VCaP (cell line): ENCODE measurements around the gene TEKT1.

ENCODE experiments used
- H3K27ac ChIP-seq: fragments of 450-650 bp; 2 replicates; pipeline ENCODE4 v1.5.1; 2017
- CTCF ChIP-seq: fragments of 450-650 bp; conservative IDR thresholded peaks from 2 replicates; pipeline ENCODE4 v1.5.1; 2017; ENCODE audit warnings: mild to moderate bottlenecking, moderate library complexity

Gene TEKT1

GRCh38 chr17:6799738-6800137, 31.8 kb downstream of the TEKT1 start:
- no peak for TF ChIP-seq CTCF

GRCh38 chr17:6797718-6798351, 33.7 kb downstream of the TEKT1 start:
- no peak for TF ChIP-seq CTCF
- H3K27ac ChIP-seq, result no peak overlapping the region

More at GRCh38 chr17:6799738-6800137, 31.8 kb downstream of the TEKT1 start:
- no peak overlapping the region for H3K27ac ChIP-seq

GRCh38 chr17:6796887-6797490, 34.5 kb downstream of the TEKT1 start:
- H3K27ac ChIP-seq, result no peak overlapping the region
- no peak for TF ChIP-seq CTCF

- H3K27ac ChIP-seq, result no peak overlapping the region
- TF ChIP-seq CTCF, result no peak
Measured at GRCh38 chr17:6796017-6796886, 35.3 kb downstream of the TEKT1 start.

- no peak overlapping the region for H3K27ac ChIP-seq
Measured at GRCh38 chr17:6793748-6794493, 37.6 kb downstream of the TEKT1 start.

GRCh38 chr17:6789146-6789545, 42.4 kb downstream of the TEKT1 start:
- TF ChIP-seq CTCF, result no peak
- no peak overlapping the region for H3K27ac ChIP-seq

More at GRCh38 chr17:6793748-6794493, 37.6 kb downstream of the TEKT1 start:
- no peak for TF ChIP-seq CTCF
